Activated T-cell treated with anti-CD3 and anti-CD28 coated beads, Interleukin-2, amount 50 U/mL, for 1 hour (primary cell): Measurements from ENCODE around the gene GRK7.

Source experiments
- DNase-seq: peaks from one replicate; pipeline ENCODE4 v3.0.0-alpha.2; 2020

Gene GRK7, protein sequence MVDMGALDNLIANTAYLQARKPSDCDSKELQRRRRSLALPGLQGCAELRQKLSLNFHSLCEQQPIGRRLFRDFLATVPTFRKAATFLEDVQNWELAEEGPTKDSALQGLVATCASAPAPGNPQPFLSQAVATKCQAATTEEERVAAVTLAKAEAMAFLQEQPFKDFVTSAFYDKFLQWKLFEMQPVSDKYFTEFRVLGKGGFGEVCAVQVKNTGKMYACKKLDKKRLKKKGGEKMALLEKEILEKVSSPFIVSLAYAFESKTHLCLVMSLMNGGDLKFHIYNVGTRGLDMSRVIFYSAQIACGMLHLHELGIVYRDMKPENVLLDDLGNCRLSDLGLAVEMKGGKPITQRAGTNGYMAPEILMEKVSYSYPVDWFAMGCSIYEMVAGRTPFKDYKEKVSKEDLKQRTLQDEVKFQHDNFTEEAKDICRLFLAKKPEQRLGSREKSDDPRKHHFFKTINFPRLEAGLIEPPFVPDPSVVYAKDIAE (N-terminal part only)

DNA sequence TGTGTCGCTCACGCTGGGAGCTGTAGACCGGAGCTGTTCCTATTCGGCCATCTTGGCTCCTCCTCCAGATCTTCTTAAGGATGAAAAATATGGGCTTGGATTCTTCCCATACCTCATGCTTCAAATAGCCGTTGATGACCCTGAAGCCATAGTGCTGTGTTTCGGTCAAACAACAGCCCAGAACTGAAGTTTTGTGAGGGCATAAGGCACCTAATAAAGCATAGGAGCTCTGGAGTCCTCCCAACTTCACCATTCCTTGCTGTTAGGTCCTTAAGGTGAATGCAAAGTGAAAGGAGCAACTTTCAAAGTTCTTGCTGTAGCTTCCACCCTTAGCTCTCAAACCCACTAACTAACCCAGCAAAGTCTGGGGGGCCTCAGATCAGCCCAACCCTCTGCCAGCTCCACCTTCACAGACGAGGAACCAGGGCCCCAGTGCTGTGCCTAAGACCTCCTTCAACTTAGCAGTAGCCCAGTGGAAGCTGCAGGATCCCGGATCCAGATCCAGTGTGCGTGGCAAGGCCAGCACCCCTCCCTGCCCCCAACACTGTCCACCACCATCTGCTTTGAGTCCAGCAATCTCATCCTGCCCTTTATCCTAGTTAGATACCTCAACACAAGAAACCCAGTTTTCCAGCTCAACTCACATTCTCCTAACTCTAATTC, at the start of gene GRK7:
TSS of gene GRK7 (plus strand) at position 321 of the 663 bp plus-strand sequence. CDS start 14,877 bp downstream, outside the sequence.
- DNase-seq: no peak

DNA sequence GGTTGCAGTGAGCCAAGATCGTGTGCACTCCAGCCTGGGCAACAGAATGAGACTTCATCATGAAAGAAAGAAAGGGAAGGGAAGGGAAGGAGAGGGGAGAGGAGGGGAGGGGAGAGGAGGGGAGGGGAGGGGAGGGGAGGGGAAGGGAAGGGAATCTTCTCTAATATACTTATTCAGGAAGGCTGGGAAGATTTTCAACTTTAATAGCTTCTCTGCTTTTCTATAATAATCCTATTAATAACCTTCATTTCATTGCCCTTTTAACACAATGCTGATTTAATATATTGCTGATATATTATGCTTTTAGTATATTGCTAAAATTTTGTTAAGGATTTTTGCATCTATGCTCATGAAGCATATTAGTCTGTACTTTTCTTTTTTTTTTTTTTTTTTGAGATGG, 48.5 kb upstream of the GRK7 start:
- DNase-seq: no peak

DNA sequence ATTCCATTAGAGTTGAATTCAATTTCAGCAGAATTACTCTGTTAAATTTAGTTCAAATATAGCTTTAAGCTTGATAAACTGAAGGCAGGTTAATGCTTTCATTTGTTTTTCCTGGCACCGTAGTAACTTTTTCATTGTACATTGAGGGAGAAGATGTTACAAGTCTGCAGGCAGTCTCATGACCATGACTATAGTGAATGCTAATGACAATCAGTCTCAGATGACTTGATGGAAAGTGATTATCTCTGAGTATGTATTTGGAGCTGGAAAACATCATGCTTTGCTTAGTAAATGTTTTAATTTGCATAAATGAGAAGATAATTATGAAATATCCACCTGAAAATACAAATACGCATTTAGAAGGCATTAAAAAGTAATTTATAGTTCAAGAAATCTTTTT, 41.1 kb upstream of the GRK7 start:
- DNase-seq: no peak

DNA sequence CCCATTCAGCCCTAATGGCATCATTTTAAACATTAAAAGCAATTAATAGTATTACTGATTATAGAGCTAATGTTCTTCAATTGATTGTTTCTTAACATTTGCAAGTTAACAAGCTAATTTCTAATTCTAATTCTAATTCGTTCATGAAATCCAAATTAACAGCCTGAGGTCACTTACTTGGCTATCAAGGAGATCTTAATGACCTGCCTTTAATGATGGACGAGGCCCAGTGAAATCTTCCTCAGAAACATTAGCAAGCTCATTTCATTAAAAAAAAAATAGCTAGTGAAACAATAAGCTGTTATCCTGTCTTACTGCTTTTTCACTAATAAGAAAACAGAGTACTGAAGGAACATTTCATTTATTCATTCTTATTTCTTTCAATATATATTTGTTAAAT, 40.6 kb upstream of the GRK7 start:
- DNase-seq: no peak

DNA sequence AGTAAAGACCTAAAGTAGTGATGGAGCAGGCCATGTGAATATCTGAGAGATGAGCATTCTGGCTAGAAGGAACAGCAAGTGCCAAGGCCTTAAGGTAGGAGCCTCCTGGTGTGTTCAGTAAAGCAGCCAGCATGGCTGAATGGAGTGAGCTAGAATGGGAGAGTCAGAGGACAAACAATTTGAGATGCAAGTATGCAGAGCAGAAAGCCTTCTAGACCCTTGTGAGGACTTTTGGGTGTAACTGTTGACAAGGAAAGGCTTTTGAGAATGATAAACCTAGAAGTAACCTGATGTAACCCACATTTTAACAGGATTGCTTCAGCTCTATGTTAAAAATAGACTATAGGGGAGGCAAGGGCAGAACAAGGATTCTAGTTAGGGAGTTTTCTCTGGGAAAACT, 40.0 kb upstream of the GRK7 start:
- DNase-seq: no peak

DNA sequence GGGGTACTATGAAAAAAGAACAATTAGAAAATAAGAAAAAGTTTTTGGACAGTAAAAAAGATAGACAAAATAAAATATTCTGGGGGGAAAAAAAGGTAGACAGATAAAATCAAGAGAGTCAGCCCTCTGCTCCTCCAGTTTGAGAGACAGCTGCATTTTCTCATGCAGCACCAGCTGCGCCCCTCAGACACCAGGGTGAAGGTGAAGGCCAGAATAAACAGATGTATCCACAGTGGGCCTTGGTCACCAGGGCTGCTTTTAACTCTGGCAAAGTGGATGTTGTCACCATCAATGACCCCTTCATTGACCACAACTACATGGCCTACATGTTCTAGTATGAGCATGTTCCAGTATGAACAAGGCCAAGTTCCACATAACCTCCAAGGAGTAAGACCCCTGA, 39.0 kb upstream of the GRK7 start:
- no peak for DNase-seq

DNA sequence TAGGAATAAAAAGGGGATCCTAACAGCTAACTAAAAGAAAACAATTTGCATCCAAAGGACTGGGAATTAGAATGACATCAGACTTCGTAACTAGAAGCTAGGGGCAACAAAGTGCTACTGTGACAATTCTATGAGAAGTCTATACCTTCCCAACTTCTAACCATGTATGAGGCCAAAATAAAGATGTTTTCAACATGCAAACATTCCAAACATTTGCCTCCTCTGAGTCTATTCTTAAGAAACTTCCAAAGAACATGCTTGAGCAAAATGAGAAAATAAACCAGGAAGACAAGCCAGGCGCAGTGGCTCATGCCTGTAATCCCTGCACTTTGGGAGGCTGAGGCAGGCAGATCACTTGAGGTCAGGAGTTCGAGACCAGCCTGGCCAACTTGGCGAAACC, 38.2 kb upstream of the GRK7 start:
- no peak for DNase-seq

DNA sequence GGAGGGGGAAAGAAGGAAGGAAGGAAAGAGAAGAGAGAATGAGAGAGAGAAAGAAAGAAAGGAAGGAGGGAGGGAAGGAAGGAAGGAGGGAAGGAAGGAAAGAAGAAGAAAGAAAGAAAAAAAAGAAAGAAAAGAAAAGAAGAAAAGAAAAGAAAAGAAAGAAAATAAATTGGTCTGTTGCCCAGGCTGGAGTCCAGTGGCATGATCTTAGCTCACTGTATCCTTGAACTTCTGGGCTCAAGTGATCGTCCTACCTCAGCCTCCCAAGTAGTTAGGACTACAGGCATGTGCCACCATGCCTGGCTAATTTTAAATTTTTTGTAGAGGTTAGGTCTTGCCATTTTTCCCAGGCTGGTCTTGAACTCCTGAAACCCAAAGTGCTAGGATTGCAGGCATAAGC, 36.7 kb upstream of the GRK7 start:
- no peak for DNase-seq

DNA sequence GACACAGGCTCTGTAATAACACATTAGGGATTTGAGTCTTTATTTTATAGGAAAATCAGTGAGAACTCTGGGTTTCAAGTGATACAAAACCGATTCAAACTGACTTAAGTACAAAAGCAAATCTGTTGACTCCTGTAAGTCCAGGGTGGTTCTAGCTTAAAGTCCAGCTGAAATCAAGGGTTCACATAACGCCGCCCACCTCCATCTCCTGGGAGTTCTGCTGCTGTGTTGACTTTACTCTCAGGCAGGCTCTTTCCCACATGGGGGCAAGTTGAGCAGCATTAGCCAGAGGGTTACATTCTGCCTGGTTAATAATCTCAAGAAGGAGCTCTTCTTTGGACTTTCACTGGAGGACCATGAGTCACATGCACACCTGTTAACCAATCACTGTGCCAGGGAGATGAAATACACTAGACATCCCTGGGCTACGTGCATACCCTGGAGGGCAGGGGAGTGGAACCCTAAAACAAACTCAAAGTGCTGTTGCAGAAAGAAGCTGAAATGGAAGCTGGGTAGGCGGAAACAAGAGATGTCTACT, 34.8 kb upstream of the GRK7 start:
- no peak for DNase-seq

DNA sequence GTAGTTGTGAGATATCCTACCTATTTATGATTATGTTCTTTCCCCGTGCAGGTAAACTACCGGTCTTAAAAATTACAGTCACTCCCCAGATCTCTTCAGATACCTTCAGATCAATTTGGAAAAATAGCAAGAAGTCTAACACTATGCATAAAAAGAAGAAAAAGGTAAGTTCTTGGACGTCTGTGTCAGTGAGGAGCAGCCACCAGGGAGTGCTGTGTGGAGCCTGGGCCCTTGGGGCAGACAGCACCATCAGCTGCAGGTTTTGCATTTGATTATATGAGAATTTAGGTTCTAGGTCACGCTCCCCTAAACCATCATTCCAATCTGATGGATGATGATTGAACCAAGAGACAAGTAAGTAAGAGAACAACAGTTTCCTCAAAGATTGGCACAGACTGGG, 34.0 kb upstream of the GRK7 start:
- no peak for DNase-seq

DNA sequence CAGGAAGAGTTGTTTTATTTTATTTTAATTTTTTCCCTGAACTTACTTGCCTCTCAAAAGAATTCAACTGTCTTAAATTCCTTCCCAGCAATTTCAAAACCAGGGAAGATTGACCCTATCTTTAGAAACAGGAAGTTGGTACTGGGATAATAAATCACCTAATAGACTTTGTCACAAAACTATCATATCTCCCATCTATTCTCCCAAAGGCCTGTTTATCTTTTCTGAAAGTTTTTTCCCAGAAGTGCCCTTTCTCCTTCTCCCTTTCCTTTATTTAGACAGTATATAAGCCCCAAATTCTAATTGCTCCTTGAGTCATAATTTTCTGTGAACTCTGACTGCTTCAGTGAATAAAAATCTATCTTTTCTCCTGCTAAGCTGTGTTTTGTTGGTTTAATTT, 28.0 kb upstream of the GRK7 start:
- DNase-seq: no peak

DNA sequence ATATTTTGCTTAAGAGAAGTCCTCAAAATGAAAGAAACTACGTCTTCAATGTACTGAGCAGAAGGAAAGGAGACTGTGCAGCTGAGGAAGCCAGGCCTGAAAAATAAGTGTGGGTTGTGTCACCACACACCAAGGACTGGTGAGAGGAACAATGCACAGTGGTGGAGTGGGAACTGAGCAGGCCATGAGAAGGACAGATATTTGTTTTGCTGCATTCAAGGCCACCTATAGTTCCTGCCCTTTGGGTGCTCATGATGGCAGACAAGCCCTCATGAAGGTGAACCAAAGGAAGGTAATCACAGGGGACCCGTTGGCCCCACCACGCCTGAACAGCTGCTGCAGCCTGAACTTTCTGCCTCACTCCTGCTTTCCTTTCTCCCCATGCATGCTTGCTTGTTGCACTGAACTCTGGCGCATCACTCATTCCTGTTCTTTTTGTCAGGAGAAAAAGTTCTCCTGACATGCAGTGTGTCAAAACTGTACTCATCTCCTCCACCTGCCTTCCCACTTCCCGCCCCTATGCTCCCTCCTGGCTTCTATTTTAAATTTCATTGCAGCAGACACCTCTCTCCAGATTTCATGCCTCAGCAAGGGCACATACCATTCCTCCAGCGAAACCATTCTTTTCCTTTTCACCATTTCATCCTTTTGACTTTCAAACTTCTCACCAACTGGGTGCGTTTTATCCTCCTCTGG, 27.3 kb upstream of the GRK7 start:
- DNase-seq: no peak

DNA sequence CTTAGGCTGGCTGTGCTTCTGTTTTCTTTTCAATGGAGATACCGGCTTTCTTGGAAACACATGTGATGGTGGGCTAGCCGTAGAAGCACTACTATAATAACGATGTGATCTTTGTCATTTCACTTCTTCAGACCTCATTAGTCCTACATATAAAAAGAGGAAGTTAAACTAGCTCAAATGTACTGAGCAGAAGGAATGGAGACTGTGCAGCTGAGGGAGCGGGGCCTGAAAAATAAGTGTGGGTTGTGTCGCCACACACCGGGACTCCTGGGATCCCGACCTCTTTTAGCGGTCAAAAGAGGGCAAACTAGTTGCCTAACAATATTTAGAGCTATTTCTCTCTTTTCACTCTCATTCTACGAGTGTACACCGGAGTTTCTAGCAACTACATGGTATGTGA, 26.1 kb upstream of the GRK7 start:
- no peak for DNase-seq

DNA sequence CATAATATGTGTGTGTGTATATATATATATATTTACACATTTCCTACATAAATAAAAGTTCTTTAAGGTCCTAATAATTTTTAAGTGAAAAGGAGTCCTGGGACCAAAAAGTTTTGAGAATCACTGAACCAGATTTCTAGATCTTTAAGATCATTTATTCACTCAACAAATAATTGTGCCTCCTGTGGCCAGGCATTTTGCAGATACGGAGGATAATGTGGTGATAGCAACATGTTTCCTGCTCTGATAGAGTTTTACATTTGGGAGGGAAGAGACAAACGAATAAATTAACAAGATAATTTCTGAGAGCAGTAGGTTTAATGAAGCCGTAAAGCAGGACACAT, 25.6 kb upstream of the GRK7 start:
- no peak for DNase-seq

DNA sequence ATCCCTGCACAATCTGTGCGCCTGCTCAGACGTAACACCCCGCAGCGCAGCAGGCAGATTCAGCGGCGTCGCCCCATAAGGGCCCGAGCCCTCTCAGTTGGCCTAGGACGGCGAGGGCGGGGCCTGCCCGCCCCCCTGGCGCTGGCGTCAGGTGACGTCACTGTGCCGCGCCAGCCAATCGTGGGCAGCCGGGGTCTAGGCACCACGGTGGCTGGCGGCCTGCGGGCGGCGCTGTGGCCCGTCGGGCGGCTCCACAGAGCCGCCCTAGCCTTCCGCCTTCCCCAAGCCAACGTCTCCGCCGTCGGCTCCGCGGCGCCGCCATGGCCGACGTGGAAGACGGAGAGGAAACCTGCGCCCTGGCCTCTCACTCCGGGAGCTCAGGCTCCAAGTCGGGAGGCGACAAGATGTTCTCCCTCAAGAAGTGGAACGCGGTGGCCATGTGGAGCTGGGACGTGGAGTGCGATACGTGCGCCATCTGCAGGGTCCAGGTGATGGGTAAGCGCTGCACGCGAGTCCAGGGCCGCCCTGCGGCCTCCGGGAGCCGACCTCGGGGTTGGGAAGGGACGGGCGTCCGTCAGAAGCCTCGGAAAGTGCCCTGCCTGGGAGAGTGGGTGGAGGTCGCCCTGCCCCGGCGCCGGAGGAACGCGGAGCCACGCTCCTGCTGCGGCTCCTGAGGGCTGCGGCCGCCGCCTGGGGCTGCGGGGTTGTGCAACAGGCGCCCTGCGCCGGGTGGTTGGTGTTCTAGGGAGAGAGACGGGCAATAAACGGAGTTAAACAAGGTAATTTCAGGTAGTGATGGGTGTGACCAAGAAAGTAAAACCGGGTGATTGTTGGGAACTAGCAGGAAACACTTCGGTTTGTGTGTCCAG, 25.0 kb upstream of the GRK7 start, which contains the start of gene RNF7:
TSS of gene RNF7 (plus strand) at position 277 of the 869 bp plus-strand sequence. CDS start at position 321, 44 bp downstream.
- peak; percentile 99 for DNase-seq

DNA sequence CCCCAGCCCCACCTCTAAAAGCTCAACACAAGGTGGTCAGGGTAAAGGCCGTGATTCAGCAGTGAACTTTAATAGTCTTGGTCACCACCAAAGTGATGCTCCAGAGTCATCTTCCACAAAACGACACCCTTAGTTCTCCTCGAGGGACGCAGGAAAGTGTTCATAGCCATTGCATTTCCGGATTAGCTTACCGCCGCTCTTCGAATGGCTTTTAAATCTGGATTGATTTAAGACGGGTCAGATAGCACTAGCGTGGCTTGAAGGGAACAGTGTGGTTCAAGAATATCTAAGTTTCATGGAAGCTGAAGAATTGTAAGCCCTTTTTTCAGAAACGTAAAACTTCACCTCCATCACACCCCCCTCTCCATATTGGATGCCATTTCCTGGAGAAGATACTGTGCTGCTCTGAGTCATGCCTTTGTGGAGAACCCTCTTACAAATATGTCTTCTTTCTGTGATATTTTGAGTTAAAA, 24.3 kb upstream of the GRK7 start:
- no peak for DNase-seq

DNA sequence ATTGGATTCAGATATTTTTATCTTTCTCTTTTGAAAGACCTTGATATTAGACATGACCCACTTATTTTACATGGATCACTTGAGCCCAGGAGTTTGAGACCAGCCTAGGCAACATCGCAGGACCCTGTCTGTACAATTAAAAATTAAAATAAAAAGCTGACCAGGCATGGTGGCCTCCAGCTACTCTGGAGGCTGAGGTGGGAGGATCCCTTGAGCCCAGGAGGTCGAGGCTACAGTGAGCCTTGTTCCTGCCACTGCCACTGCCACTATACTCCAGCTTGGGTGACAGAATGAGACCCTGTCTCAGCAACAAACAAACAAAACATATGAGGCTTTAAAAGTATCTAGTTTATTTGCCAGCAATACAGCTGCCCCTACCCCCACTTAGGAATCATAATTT, 23.5 kb upstream of the GRK7 start:
- DNase-seq: no peak

DNA sequence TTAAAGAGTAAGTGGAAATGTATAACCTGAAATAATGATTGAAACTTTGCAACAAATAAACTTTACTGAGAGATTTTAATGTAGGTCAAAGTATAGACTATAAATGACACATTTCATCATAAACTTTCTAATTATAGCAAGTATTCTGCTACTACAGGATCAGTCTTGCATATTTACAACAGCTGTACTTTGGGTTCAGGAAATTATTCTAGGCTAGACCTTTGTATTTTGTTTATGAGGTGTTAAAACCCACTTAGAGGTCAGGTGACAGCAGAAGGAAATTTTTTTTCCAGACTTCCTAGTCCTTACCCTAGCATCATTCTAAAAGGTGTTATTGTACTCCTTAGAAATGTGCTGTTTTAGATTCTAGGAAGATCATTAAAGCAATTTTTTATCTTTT, 22.9 kb upstream of the GRK7 start:
- DNase-seq: no peak

DNA sequence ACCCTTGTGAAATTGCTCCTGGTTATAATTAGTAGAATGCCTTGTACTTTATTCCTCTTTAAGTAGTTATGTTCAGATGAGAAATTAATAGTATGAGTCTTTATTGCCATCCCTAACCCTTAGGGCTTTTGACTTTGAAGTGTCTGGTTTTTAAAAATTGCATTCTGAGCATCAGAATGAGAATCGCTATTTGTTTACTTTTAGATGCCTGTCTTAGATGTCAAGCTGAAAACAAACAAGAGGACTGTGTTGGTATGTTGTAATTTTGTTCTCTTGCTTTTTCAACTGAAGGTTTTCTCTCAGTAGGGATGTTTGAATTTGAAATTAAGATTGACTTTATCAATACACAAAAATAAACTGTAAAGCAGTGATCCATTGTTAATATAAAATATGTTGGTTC, 19.9 kb upstream of the GRK7 start:
- DNase-seq: no peak

DNA sequence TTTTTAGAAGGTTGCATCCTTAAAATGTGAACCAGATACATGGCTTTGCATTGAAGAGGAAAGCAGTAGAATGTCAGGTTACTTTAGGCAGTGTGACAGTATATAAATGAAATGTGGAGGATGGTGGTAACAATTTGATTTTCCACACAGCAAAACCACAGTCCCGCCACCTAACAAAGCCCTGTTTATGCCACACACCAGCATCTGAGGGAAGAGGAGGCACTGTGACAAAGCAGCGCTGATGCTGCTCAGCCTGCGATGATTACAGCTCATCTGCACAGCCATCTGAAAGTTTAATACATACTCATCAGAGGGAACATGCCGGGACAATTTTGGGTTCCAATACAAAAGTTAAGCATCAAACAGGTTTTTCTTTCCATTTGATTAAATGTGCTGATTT, 16.2 kb upstream of the GRK7 start:
- DNase-seq: no peak

DNA sequence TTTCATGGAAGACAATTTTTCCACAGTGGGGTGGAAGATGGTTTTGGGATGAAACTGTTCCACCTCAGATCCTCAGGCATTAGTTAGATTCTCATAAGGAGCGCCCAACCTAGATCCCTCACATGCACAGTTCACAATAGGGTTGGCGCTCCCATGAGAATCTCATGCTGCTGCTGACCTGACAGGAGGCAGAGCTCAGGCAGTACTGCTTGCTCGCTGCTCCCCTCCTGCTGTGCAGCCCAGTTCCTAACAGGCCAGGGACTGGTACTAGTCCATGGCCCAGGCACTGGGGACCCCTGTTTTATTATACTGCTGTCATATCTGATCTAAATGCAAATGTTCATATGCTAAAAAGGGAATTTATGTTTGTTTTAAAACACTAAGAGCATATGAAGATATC, 9.8 kb upstream of the GRK7 start:
- no peak for DNase-seq

DNA sequence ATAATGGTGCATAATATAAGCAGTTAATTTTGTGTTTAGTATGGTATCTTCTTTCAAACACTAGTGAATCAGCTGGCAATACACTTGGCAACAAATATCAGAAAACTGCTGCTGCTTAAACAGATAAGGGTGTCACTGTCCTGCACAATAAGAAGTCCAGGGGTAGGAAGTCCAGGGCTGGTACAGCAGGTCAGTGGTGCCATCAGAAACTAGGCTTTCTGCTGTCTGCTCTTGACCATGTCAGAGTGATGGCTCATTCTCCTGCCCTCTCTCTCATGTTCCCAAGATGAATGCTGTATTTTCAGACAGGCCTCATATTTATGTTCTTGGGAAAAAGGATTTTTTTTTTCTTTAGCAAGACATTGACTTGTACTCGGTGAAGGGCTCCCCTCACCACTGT, 9.2 kb upstream of the GRK7 start:
- no peak for DNase-seq
